Measurements from ENCODE around the gene MYL12B.

The MYL12B gene

GRCh38 chr18:3235846-3236245 lies 26.1 kb upstream of the MYL12B start:
- DNase-seq (ENCODE audit: low read depth in 2 of 3, low spot score in 1 of 3) = no peak

GRCh38 chr18:3236470-3236869 lies 25.5 kb upstream of the MYL12B start:
- no peak for DNase-seq (ENCODE audit: low read depth in 2 of 3, low spot score in 1 of 3)

- DNase-seq (ENCODE audit: low read depth in 2 of 3, low spot score in 1 of 3) = no peak
Observed at GRCh38 chr18:3238742-3239141, 23.2 kb upstream of the MYL12B start.

GRCh38 chr18:3245185-3245564 lies 16.8 kb upstream of the MYL12B start:
- no peak for DNase-seq (ENCODE audit: low read depth in 2 of 3, low spot score in 1 of 3)

- DNase-seq (ENCODE audit: low read depth in 2 of 3, low spot score in 1 of 3) = peak; percentile 74 to 78 (median 75)
Observed at GRCh38 chr18:3245853-3246634, 15.9 kb upstream of the MYL12B start.

GRCh38 chr18:3246635-3247239 lies 15.2 kb upstream of the MYL12B start:
- no peak for DNase-seq (ENCODE audit: low read depth in 2 of 3, low spot score in 1 of 3)

- peak; percentile 93 to 98 (median 96) for DNase-seq (ENCODE audit: low read depth in 2 of 3, low spot score in 1 of 3)
Observed at GRCh38 chr18:3247240-3248061, 14.5 kb upstream of the MYL12B start, which contains the start of gene MYL12A. MYL12A (plus strand) TSS chr18:3247801; CDS start chr18:3253248, 5,447 bp downstream.

GRCh38 chr18:3248062-3248657 lies 13.8 kb upstream of the MYL12B start:
- DNase-seq (ENCODE audit: low read depth in 2 of 3, low spot score in 1 of 3) = no peak

- no peak for DNase-seq (ENCODE audit: low read depth in 2 of 3, low spot score in 1 of 3)
Observed at GRCh38 chr18:3248658-3249359, 13.1 kb upstream of the MYL12B start.

GRCh38 chr18:3250237-3251107 lies 11.5 kb upstream of the MYL12B start:
- no peak for DNase-seq (ENCODE audit: low read depth in 2 of 3, low spot score in 1 of 3)

GRCh38 chr18:3251249-3251962 lies 10.5 kb upstream of the MYL12B start:
- DNase-seq (ENCODE audit: low read depth in 2 of 3, low spot score in 1 of 3) = no peak

- no peak for DNase-seq (ENCODE audit: low read depth in 2 of 3, low spot score in 1 of 3)
Observed at GRCh38 chr18:3251963-3252277, 10.0 kb upstream of the MYL12B start.

- DNase-seq (ENCODE audit: low read depth in 2 of 3, low spot score in 1 of 3) = no peak
Observed at GRCh38 chr18:3252843-3253242, 9.1 kb upstream of the MYL12B start.

- no peak for DNase-seq (ENCODE audit: low read depth in 2 of 3, low spot score in 1 of 3)
Observed at GRCh38 chr18:3254725-3255124, 7.2 kb upstream of the MYL12B start.

- DNase-seq (ENCODE audit: low read depth in 2 of 3, low spot score in 1 of 3) = no peak
Observed at GRCh38 chr18:3255611-3256165, 6.2 kb upstream of the MYL12B start.

GRCh38 chr18:3256693-3257626 lies 5.0 kb upstream of the MYL12B start:
- DNase-seq (ENCODE audit: low read depth in 2 of 3, low spot score in 1 of 3) = no peak

- DNase-seq (ENCODE audit: low read depth in 2 of 3, low spot score in 1 of 3) = no peak
Observed at GRCh38 chr18:3257627-3258120, 4.3 kb upstream of the MYL12B start.

- DNase-seq (ENCODE audit: low read depth in 2 of 3, low spot score in 1 of 3) = no peak
Observed at GRCh38 chr18:3260995-3261372, 949 bp upstream of the MYL12B start.

Data from stimulated activated CD4-positive, alpha-beta T cell treated with anti-CD3 and anti-CD28 coated beads, Interleukin-12 subunit alpha, Interleukin-12 subunit beta, amount 100 ng/mL, for 48 hours (primary cell).